GM06990 (cell line): Measurements from ENCODE around the gene LTBP3.
"Not testable (repeated sequence)": the region's sequence is repeated elsewhere in the genome, so short reads cannot be mapped to it uniquely, and the experiment has no call there.

ENCODE experiments used
- DNase-seq: peaks from one replicate; pipeline ENCODE4 v3.0.0-alpha.2; 2011; ENCODE audit not compliant: insufficient read length; ENCODE audit errors: extremely low read depth
- H3K27me3 ChIP-seq: replicated peaks from 2 replicates; pipeline ENCODE4 v1.6.0; 2011; ENCODE audit warnings: low read length; ENCODE audit not compliant: control insufficient read depth, insufficient read depth
- H3K36me3 ChIP-seq: 2 replicates; pipeline ENCODE4 v1.5.1; 2011; ENCODE audit warnings: low read length; ENCODE audit not compliant: control insufficient read depth, insufficient read depth
- H3K4me3 ChIP-seq: replicated peaks from 2 replicates; pipeline ENCODE4 v1.5.1; 2011; ENCODE audit warnings: low read depth, mild to moderate bottlenecking, control low read depth, low read length
- TF ChIP-seq, protein P1 (sequence below): IDR thresholded peaks from 2 replicates; pipeline ENCODE4 v1.5.1; 2011; ENCODE audit warnings: low read length, control low read depth, mild to moderate bottlenecking, inconsistent platforms; ENCODE audit not compliant: insufficient read depth, poor library complexity, severe bottlenecking

Gene LTBP3

DNA sequence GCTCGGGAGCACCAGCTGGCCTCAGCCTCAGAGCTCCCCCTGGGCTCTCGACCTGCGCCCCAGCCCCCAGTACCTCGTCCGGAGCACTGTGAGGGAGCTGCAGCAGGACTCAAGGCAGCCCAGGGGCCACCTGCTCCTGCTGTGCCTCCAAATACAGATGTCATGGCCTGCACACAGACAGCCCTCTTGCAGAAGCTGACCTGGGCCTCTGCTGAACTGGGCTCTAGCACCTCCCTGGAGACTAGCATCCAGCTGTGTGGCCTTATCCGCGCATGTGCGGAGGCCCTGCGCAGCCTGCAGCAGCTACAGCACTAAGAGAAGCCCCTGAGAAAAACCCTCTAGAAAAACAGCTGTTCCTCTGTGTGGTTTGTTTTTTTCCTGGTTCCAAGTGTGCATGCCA, 13.3 kb upstream of the LTBP3 start:
- Histone ChIP-seq H3K27me3 (no peaks in the 10 kb centered on the region), H3K4me3 (peak overlapping the region; percentile 82), H3K36me3 (no peaks in the 10 kb centered on the region)
- TF ChIP-seq, protein P1, sequence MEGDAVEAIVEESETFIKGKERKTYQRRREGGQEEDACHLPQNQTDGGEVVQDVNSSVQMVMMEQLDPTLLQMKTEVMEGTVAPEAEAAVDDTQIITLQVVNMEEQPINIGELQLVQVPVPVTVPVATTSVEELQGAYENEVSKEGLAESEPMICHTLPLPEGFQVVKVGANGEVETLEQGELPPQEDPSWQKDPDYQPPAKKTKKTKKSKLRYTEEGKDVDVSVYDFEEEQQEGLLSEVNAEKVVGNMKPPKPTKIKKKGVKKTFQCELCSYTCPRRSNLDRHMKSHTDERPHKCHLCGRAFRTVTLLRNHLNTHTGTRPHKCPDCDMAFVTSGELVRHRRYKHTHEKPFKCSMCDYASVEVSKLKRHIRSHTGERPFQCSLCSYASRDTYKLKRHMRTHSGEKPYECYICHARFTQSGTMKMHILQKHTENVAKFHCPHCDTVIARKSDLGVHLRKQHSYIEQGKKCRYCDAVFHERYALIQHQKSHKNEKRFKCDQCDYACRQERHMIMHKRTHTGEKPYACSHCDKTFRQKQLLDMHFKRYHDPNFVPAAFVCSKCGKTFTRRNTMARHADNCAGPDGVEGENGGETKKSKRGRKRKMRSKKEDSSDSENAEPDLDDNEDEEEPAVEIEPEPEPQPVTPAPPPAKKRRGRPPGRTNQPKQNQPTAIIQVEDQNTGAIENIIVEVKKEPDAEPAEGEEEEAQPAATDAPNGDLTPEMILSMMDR = no peak
- no peak for DNase-seq

DNA sequence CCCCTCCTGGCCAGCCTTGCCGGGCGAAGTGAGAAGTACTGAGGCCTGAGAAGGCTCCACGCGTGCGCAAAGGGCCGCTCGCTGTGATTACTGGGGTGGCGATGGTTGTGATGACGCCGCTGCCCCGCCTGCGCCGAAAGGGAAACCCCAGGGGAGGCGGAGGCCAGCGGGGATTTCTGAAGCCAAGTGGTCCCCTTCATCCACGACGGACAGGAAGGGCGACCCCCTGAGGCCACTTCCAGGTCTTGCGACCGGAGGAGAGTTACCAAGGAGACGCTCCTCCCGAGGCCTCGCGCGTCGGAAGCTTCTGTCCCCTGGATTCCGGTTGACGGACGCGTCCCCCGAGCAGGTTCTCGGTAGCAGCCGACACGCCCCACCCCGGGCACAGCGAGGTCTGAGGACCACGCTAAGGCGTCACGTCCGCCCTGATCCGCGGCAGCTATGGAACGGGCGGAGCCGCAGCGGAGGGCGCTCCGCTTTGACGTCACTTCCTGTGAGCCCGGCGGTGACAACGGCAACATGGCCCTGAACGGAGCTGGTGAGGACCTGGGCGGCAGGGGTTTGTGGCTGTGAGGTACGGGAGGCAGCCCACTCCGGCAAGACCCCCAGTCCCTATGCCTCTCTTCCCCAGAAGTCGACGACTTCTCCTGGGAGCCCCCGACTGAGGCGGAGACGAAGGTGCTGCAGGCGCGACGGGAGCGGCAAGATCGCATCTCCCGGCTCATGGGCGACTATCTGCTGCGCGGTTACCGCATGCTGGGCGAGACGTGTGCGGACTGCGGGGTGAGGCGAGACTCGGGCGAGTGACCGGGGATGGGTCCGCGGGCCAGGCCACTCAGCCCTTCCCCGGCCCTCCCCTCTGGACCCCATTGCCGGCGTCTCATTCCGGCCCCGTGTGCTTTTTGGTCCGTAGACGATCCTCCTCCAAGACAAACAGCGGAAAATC, 12.1 kb upstream of the LTBP3 start, which contains the start of gene ZNRD2:
Gene ZNRD2, plus strand, starts transcription at position 505 of the 946 bp plus-strand sequence. Its CDS starts 15 bp downstream, at position 520.
- no peaks in the 10 kb centered on the region for H3K36me3 ChIP-seq
- H3K4me3 ChIP-seq = peak within 1 kb of the TSS; percentile 82
- DNase-seq = peak; percentile 99
- TF ChIP-seq, protein P1 = peak; percentile 65
- H3K27me3 ChIP-seq = no peaks in the 10 kb centered on the region

DNA sequence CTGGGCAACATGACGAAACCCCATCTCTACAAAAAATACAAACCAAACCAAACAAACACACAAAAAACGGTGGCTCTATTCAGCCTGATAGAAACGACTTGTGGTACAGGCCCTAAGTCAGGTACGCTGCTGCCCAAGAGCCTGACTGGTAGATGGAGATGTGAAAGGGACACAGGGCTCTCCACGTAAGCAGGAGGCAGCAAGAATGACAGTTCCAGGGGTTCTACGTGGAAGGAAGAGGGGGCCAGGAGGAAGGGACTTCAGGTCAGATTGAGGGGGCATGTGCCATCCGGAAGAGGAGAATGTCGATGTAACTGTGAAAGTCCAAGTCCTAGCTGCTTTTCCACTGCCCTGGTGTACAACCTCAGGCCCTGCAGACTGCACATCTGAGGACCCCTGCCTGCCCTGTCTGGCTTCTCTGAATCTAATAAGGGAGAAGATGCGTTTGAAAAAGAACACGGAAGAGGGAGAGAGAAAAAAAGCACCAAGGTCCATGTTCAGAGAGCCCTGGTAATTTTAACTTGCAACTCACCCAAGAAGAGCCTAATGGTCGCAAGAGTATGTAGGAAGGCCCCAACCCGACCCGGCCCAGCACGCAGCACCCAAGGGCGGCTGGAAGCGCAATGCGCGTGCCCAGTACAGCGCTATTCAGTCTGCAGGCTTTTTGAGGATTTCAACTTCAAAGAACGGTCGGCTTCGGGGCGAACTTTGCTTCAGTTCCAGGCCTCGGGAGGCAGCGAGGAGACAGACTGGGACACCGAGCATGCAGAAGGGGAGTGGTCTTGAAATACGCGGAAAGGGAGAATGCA, 11.2 kb upstream of the LTBP3 start:
- TF ChIP-seq, protein P1 = no peak
- no peaks in the 10 kb centered on the region for H3K36me3 ChIP-seq
- peak overlapping the region; percentile 82 for H3K4me3 ChIP-seq
- no peaks in the 10 kb centered on the region for H3K27me3 ChIP-seq
- no peak for DNase-seq

DNA sequence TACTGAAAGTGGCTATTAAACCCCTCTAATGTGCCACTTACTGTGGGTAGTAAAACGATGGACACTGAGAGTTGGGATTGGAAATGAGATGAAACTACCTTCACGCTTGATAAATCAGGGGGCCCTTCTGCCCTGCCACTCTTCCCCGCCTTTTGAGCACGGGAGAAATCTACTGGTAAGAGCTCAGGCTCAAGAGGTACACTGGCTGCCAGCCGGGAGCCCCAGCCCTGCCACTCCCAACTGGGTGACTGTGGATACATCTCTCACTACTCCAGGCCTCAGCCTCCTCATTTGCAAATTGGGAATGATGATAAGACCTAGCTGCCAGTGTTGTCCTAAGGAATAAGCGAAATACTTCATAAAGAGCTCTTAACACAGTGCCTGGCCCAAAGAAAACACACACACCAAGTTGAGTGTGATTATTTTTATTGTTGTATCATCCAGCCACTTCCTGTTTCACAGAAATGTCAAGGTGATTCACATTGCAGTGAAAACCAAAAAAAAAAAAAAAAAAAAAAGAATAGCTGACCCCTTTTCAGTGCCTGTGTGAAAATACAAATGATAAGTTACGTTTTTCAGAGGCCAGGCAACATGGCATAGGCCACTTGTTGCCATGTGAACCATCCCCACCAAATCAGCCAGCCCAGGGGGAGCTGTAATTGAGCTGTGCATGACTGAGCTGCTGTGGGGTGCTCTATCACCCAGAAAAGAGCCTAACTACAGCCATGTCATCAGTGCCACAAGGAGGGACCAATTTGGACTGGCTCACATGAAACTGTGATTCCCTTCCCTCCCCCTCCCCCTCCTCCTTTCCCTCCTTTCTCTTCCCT, 7.7 kb upstream of the LTBP3 start:
- H3K4me3 ChIP-seq = no peak overlapping the region
- TF ChIP-seq, protein P1 = no peak
- H3K36me3 ChIP-seq = no peaks in the 10 kb centered on the region
- no peaks in the 10 kb centered on the region for H3K27me3 ChIP-seq
- no peak for DNase-seq

DNA sequence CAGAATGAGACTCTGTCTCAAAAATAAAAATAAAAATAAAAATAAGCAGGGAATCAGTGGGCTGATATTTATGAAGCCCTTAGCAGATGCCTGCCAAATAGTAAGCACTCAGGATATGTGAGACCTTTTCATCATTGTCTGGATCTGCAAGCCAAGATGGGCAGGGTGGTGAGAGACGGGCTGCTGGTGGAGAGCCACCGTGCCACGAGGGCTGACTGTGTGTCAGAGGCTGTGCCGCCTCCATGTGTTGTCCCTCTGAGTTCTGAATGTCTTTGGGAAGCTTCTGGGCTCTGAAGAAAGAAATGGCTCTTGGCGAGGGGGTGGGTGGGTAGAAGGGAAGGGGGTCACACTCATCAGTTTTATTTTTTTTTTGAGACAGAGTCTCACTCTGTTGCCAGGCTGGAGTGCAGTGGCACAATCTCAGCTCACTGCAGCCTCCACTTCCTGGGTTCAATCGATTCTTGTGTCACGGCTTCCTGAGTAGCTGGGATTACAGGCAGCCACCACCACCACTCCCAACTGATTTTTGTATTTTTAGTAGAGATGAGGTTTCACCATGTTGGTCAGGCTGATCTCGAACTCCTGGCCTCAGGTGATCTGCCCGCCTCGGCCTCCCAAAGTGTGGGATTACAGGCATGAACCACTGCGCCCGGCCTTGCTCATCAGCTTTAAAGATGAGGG, 6.9 kb upstream of the LTBP3 start:
- H3K27me3 ChIP-seq, H3K36me3 ChIP-seq, DNase-seq, H3K4me3 ChIP-seq: not testable (repeated sequence)
